ENCODE measurements around the gene ZBTB7A.

- no peak for TF ChIP-seq CTCF (IDR thresholded peaks at IDR 0.05)
- no peak for TF ChIP-seq POLR2A (IDR thresholded peaks at IDR 0.05)
Observed at GRCh38 chr19:4069331-4069959, 2.7 kb upstream of the ZBTB7A start.
